GM15510 (cell line): ENCODE data around the gene NDUFB2.

Source experiments
- POLR2A ChIP-seq: IDR thresholded peaks from 3 replicates; pipeline ENCODE4 v1.6.1; 2011; ENCODE audit warnings: borderline replicate concordance; ENCODE audit not compliant: insufficient read length; ENCODE audit errors: extremely low read depth

The NDUFB2 gene

DNA sequence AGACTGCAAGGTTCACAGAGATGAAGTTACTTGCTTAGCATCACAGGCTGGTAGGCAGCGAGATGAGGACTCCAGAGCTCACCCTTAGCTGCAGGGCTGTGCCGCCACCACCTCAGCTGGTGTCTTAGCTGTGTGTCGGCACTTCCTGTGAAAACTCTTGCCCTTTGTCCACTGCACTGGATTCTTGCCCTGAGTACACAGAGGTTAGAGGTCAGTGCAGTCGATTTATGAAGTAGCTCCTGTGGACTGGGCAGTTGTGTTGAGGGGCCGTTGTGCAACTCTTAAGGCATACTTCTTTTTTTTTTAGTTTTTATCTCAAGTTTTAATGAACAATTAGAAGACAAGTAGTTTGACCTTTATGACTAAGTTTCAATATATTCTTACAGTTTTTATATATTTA, 10.6 kb downstream of the NDUFB2 start:
- no peak for TF ChIP-seq POLR2A

DNA sequence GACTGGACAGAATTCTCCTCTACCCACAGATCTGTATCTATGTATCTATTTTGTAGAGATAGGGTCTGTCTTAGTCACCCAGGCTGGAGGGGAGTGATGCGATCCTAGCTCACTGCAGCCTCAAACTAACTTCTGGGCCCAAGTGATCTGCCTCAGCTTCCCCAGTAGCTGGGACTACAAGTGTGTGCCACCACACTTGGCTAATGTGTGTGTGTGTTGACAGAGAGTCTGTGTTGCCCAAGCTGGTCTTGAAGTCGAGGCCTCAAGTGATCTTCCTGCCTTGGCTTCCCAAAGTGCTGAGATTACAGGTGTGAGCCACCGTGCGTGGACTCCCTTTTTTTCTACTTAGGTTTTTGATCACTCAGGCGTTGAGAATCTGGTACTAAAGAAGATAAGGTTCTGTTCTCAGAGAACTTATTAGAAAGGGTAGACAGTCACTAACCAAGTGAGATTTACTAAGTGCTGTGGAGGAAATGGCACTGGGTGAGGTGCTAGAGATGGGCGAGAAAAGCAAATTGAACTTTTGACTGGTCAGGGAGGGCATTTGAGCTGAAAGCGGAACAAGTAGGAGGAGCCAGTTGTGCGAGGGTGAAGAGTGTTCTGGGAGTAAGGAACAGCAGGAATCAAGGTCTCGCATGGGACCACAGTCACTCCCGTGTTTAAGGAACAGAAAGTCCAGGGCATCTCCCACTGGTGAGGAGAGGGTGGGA, 18.0 kb downstream of the NDUFB2 start:
- TF ChIP-seq POLR2A = no peak

DNA sequence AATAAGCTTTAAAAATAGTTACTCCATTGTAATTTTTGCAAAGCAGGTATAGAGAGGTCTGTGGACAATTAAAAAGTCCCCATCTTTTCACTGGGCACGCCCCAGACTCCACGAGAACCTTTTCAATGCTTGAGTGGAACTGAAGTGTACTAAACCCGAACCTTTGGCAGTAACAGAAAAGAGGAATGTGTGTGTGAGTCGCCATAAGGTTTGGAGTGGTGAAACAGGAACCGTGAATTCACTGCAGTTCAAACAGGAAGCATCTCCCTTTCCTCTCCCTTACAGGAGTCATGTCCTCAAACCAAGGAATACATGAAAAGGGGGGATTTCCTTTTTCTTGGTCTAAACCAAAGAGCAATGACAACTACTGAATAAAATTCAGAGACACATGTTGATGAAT, 23.2 kb downstream of the NDUFB2 start:
- no peak for TF ChIP-seq POLR2A

GRCh38 chr7:140722254-140722653, 25.7 kb downstream of the NDUFB2 start:
- TF ChIP-seq POLR2A = no peak

DNA sequence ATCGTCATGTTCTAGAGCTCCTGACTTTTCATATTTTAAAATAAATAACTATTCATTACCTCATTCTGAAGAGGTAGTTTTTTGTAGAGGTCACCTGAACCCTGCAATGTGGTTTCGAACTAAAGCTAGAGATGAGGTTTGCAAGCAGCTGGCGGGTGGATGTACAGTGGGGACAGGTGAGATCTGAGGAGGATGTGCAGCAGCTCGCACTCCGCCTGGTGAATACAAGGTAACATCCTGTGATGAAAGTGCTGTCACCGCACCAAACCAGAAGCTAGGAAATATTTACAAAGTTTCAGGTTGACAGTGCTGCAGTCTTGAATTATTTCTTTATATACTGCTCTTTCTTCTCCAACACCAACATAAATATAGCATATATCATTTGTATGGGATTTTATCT, 26.5 kb downstream of the NDUFB2 start:
- TF ChIP-seq POLR2A = no peak

DNA sequence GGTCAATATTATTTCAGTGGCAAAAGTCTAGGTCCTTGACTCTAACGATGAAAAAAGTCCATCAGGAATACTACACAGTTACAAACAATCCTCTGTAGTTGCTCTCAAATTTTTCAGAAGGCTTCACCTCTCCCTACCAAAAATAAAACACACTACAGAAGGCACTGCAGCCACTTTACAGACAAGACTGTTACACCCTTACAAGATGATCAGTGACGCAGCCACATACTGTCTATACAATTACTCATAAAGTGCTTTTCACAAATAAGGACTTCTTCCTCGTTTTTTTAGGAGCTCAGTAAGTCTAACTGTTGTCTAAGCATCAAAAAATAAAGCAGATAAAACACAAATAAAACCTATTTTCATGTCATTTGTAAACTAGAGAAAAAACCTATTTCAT, 27.1 kb downstream of the NDUFB2 start:
- TF ChIP-seq POLR2A = no peak

- no peak for TF ChIP-seq POLR2A
Observed at GRCh38 chr7:140724706-140725105, 28.2 kb downstream of the NDUFB2 start.

- TF ChIP-seq POLR2A = no peak
Observed at GRCh38 chr7:140726281-140726680, 29.8 kb downstream of the NDUFB2 start.

DNA sequence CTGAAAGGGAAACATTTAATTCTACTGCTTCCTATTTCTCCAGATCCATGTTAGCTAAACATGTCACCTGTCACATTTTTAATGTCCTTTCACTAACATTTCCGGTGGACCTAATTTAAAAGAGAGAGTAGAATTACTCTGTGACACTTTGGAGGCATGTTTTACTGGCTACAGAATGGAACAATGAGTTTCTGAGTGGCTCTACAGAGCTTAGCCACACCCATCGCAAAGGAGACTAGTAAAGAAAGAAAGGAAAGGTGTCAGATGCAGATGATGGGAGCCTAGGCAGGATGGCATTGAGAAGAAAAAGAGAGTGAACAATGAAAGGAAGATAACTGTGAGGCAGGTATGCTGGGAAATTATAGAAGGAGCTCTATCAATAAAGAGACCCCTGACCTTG, 35.9 kb downstream of the NDUFB2 start:
- no peak for TF ChIP-seq POLR2A

DNA sequence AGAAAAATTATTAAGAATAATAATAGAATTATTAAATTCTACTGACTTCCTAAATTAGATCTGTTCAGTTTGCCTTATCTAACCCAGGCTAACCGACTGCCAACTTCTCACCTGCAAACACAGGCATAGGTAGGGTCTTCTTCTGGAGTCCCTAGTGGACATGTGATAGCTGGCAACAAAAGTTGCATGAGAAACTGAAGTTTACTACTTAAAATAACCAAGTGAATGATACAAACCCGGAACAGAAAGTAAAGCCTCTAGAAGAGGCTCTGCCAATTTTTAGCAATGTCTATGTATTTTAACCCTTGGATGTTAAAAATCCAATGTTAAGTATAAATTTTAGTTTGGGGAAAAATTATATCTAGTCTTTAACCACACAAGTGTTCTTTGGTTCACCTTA, 37.6 kb downstream of the NDUFB2 start:
- no peak for TF ChIP-seq POLR2A

DNA sequence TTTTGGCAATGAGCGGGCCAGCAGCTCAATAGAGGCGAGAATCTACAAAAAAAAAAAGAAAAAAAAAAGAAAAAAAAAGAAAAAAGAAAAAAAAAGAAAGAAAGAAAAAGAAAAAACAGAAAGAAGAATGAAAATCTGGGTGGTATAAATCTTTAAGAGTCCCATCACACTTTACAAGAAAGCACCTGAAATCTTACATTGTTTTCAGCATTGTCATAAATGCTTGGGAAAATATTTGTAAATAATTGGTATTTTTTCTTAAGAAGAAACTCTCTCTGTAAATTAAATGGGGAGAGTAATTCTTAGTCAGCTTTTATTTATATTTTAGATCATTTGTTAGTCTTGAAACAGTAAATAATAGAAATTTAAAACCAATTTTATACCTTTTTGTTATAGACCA, 38.2 kb downstream of the NDUFB2 start:
- TF ChIP-seq POLR2A = no peak

DNA sequence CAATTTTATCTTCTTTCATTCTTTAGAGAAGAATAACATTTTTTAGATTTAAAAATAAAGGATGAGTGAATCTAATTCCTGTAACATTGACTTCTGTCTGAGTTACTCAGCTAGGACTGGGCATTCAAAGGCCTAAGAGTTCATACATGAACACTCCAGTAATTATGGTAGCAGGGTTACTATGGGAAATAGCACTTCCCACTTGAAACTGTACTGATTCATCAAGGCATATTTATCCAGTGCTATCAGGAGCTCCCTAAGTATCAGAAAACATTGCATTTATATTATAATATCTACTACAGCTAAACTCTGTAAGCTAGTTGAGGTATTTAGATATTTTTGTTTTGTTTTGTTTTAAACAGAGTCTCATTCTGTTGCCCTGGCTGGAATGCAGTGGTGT, 41.8 kb downstream of the NDUFB2 start:
- no peak for TF ChIP-seq POLR2A

DNA sequence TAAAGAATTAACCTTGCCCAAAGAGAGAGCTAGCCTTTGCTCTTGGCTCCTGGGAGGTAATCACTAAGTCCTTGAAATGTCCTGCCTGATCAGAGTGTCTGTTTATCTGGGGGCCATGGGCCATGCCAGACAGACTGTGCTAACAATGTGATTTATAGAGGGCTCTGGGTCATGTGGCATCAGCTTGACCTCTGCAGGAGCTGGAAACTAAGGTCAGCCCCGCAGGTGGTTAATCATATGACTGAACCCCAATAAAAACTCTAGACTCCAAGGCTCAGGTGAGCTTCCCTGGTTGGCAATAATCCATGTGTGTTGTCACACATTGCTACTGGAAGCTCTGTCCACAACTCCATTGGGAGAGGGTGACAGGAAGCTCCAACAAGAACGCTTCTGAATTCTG, 47.5 kb downstream of the NDUFB2 start:
- TF ChIP-seq POLR2A = no peak

- no peak for TF ChIP-seq POLR2A
Observed at GRCh38 chr7:140745266-140746058, 49.0 kb downstream of the NDUFB2 start.

GRCh38 chr7:140746751-140747150, 50.2 kb downstream of the NDUFB2 start:
- TF ChIP-seq POLR2A = no peak

- no peak for TF ChIP-seq POLR2A
Observed at GRCh38 chr7:140752533-140752932, 56.0 kb downstream of the NDUFB2 start.
